Left hindlimb (tissue), 1 donor: ENCODE measurements around the gene LIG1.
"Not testable (repeated sequence)": the region's sequence is repeated elsewhere in the genome, so short reads cannot be mapped to it uniquely, and the experiment has no call there.

Experiments
- DNase-seq: peaks from one replicate; pipeline ENCODE4 v3.0.0-alpha.2; 2018

The LIG1 gene

GRCh38 chr19:48120505-48120904 lies 49.6 kb downstream of the LIG1 start:
- no peak for DNase-seq

DNA sequence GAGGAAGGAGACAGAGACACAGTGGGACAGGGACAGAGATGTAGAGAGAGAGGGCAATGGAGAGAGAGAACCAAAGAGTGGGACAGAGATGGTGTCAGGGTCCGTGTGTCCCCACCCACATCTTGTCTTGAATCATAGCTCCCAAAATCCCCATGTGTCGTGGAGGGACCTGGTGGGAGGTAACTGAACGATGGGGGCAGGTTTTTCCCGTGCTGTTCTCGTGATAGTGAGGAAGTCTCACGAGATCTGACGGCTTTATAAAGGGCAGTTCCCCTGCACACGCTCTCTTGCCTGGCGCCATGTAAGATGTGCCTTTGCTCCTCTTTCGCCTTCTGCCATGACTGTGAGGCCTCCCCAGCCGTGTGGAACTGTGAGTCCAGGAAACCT lies 52.0 kb downstream of the LIG1 start:
- no peak for DNase-seq

DNA sequence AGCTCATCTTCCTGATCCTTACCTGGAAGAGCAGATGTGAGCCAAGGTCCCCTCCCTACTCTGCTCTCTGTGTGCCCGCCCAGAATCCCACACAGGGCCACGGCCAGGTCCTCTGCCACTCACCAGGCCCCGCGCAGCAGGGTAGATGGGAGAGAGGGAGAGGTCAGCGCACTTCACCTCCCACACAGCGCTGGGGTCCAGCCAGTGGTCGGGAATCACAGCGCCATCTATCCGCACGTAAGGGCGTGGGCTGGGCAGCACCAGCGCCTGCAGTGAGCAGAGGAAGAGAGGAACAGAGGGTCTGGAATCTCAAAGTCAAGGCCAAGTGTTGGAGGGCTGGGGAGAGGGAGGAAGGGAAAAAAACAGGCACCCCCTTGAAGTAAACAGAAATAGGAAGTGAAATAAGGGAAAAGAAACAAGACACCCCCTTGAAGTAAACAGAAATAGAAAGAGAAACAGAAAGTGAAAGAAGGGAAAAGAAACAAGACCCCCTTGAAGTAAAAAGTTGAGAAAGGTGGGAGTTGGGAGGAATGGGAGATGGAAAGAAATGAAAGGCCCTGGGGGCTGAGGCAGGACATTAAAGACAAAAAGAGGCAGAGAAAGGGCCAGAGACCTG lies 52.5 kb downstream of the LIG1 start:
- no peak for DNase-seq

DNA sequence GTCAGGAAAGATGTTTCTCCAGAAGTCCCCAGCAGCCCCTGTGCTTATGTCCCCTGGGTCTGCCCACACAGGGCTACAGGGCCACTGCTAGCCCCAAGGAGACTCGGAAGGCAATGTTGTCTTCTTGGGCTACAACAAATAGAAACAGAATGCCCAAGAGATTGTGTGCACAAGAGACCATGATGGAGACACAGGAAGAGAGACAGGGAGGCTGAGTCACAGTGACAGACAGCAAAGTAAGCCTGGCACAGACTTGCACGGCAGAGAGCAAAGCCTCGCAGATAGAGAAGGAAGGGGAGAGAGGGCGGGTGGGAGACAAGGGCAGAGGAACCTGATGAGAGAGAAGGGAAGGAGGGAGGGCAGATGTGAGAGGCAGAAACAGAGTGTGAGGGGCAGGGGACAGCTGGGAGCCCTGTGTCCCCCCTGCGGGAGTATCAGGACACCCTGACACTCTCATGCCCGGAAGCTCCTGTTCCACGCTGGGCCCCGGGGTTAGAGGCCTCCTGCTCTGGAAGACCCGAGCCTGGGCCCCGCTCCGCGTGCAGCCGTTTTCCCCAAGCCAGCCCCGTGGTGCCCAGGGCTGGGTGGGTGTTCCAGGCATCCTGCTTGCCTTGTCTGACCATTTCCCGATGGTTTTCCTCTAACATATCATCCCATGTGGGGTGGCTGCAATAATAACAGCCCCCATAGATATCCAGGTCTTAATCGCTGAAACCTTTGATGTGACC lies 56.8 kb downstream of the LIG1 start:
- DNase-seq: no peak

DNA sequence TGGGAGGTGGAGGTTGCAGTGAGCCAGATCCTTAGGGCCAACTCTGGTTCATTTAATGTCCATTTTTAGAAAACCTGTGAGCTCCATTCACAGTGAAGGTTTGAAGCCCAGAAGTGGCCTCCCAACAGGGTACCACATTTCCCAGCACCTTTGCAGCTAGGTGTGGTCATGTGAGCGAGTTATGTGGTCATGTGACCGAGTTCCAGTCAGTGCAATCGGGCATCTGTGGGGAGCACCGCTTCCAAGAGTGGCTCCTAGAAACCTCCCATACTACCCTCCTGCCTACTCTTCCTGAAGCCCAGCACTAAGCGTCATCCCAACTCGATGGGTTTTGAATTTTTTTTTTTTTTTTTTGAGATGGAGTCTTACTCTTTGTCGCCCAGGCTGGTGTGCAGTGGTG lies 58.9 kb downstream of the LIG1 start:
- DNase-seq: no peak

DNA sequence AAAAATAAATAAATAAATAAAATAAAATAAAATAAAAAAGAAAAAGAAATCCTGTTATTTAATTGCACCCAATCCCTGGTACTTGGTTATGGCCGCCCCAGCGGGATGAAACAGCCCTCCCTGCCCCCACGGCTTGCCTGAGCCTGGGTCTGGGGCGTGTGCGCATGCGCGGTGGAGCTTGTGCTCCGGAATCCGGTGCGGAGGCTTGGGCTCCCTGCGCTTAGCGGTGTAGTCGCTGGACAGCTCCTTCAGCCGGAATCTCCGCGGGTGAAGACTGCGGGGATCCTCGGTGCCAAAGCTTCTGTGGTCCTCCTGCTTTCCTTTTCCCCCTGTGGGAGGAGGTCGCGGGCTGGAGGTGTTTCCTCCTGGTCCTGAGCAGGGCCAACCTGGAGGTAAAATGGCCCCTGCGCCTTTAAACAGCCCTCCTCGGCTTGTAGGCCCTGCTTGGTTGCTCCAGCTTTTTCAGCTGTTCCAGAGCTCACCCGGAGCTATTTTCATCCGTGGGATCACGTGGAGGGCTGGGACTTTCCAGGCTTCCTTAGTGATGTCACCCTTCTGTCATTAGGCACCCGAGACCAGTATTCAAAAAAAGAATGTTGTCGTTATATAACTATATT lies 59.7 kb downstream of the LIG1 start, which contains the start of gene PLA2G4C:
Gene PLA2G4C (minus strand): TSS at position 468 of the 617 bp plus-strand sequence. CDS start 4,288 bp downstream, outside the sequence.
- DNase-seq: peak; percentile 88

DNA sequence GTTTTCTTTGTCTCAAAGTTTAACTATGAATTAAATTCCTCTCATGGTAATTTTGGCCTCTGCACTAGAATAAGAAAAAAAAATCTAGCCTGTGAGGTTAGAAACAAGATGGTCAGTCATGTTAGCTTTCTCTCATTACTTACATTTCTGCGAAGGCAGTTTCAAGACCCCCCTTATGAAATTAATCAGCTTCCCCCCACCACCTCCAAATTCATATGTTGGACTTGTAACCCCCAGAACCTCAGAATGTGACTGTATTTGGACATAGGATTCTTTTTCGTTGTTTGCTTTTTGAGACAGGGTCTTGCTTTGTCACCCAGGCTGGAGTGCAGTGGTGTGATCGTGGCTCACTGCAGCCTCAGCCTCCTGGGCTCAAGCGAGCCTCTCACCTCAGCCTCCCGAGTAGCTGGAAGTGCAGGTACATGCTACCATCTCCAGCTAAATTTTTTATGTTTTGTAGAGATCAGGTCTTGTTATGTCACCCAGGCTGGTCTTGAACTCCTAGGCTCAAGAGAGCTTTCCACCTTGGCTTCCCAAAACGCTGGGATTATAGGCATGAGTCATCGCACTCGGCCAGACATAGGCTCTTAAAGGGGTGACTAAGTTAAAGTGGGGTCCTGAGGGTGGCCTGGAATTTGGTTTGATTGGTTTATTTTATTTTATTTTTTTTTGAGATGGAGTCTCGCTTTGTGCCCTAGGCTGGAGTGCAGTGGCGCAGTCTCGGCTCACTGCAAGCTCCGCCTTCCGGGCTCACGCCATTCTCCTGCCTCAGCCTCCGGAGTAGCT lies 61.0 kb downstream of the LIG1 start:
- no peak for DNase-seq

DNA sequence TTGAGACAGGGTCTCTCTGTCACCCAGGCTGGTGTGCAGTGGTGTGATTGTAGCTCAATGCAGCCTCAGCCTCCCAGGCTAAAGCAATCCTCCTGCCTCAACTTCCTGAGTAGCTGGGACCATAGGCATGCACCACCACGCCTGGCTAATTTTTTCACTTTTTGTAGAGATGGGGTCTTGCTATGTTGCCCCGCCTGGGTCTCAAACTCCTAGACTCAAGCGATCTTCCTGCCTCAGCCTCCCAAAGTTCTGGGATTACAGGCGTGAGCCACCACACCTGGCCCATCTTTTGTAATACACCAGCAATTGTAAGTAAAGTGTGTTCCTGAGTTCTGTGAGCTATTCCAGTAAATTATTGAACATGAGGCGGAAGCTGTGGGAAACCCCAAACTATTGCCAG lies 66.2 kb downstream of the LIG1 start:
- DNase-seq: no peak

- no peak for DNase-seq
These were observed 67.0 kb downstream of the LIG1 start for GRCh38 chr19:48102870-48103751.

DNA sequence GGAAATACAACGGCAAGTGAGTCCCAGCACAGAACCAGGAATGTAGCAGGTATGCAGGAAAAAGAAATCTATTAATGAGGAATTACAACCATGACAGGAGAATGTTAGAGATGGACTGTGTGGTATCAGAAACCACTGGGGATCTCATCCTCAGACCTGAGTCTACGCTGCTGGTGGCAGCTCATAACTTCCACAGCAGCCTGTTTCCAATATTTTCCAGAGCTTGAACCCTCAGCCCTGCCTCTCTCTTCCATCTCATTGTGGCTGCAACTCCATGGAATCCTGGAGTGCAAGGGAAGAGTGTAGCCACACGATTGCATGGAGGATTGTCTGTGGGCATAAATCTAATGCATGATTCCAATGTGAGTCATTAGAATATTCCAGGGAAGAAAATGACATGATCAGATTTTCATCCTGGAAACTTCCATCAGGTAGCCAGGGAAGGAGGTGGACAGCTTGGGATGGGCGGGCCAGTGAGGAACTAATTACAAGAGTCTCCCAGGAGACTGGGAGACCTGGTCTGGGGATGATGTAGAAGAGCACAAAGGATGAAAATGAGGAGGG lies 74.5 kb downstream of the LIG1 start:
- DNase-seq: no peak

DNA sequence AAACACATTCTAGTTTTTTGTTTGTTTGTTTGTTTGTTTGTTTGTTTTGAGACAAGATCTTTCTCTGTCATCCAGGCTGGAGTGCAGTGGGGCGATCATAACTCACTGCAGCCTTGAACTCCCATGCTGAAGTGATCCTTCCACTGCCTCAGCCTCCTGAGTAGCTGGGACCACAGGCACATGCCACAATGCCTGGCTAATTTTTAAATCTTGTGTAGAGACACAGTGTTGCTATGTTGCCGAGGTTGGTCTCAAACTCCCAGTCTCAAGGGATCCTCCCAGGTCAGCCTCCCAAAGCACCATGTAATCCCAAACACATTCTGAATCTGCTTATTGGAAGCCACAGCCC lies 75.3 kb downstream of the LIG1 start:
- DNase-seq: no peak

- no peak for DNase-seq
These were observed 75.9 kb downstream of the LIG1 start for GRCh38 chr19:48094129-48094854.

DNA sequence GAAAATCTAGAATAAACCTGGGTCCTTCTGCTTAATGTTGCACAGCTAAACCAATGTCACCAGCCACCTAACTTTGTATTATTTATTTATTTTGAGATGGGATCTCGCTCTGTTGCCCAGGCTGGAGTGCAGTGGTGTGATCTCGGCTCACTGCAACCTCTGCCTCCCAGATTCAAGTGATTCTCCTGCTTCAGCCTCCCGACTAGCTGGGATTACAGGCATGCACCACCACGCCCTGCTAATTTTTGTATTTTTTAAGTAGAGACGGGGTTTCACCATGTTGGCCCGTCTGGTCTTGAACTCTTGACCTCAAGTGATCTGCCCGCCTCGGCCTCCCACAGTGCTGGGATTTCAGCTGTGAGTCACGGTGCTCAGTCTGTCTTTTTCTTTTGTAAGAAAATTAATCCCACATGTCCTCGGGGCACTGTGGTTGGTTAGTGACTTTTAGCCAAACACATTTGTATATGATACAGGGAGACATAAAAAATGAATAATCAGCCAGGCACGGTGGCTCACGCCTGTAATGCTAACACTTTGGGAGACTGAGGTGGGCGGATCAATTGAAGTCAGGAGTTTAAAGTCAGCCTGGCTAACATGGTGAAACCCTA lies 78.9 kb downstream of the LIG1 start:
- not testable (repeated sequence) for DNase-seq

GRCh38 chr19:48090281-48090802 lies 79.8 kb downstream of the LIG1 start:
- DNase-seq: no peak

- not testable (repeated sequence) for DNase-seq
These were observed 81.2 kb downstream of the LIG1 start for GRCh38 chr19:48088991-48089390.

DNA sequence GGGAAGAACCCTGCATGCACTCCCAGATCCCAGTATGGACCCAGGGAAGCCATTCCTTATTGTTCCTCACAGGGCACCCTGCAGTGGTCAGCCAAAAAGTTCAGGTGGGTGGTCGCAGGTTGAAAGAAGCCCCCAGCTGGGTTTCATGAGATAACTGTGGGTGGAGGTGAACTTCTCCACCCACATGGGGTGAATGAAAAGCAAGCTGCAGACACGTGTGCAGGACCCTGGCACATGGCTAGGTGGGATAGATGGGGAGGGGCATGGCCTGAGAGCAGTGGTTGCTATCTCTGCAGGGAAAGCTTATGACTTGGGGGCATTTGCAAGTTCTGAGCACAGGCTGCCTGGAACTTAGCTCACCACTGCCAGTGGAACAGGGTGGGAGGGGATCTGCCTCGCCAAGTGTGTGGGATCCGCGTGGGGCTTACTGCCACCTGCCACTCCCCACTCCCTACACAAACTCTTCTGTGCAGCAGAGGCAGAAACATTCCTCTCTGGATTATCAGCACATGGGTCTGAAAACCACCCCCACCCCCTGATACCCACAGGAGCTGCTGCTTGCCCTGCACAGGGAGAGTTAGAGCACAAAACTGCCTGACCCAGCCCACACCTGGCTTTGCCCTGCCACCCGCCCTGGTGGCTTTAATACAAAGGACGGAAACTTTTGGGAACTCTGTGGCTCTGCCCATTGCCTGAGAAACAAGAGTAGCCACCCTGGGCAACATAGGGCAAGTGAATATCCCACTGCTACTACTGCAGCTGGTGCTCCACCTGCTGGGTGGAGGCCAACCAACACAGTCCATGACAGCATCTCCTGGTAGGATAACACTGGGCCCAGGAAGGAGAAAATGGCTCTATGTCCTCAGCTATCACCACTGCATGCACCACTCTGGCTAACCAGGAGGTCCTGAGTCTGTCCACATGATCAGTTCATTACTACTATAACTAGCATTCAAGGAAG lies 84.0 kb downstream of the LIG1 start:
- DNase-seq: no peak

GRCh38 chr19:48085076-48085475 lies 85.1 kb downstream of the LIG1 start:
- no peak for DNase-seq

- no peak for DNase-seq
These were observed 89.0 kb downstream of the LIG1 start for GRCh38 chr19:48081106-48081505.

- not testable (repeated sequence) for DNase-seq
These were observed 99.9 kb downstream of the LIG1 start for GRCh38 chr19:48070177-48070769.
